ENCODE results near the gene COG5. TPM values are rescaled to one million over a fixed set of nuclear protein-coding genes. Genes with fewer than 3 reads are reported as not detected.

COG5 gene
- total and polyA plus RNA-seq, 10 of the 15 experiments (the other 5 are each of a cell fraction or from before 2014, with no cell fraction given), result 5.5 to 27.9 (median 15.6) TPM

DNA sequence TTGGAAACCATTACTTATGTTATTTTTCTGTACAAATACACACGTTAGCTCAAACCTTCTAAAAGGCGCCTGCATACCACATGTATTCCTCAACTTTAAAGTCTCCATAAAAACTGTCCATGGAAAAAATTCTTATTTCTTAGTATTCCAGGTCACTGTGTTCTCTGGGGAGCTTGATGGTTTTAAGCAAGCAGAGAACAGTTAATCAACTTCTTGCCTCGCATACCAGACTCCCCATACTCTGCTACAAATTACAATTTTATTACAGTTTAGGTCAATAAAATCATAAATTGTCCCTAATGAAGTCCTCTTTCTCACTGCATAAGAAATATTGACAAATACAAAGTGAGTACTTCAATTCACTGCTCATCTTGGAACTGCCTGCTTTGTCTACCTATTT lies 170.9 kb downstream of the COG5 start:
- no peaks in the 10 kb centered on the region for H3K79me2 ChIP-seq (ENCODE audit: control insufficient read depth, insufficient read depth, low read length)
- no peak overlapping the region for H3K9ac ChIP-seq (ENCODE audit: control insufficient read depth, insufficient read depth, low read length)
- in situ Hi-C loops (cut with MboI), result no loop called here
- H4K20me1 ChIP-seq (ENCODE audit: control insufficient read depth, insufficient read depth), result no peaks in the 10 kb centered on the region
- ChIA-PET CTCF (interaction anchor here (1.8 kb wide), 2 partner anchors 9 to 10 kb away, joined by 6 to 8 read pairs; no protein-coding TSS in a partner anchor), POLR2A (no interaction called here), RAD21 (ENCODE audit: unreplicated experiment) (interaction anchor here (1.2 kb wide), 1 partner anchor 9 kb away, joined by 6 read pairs; no protein-coding TSS in a partner anchor), SMC1A (ENCODE audit: uncharacterized antibody, unreplicated experiment) (interaction anchor here (0.6 to 2.1 kb wide), 3 partner anchors 9 to 41 kb away, joined by 3 to 7 read pairs (median 3); no protein-coding TSS in a partner anchor)
- BruUV-seq (replicated peaks), result no TSS peak
- no peak overlapping the region for H2AFZ ChIP-seq (ENCODE audit: control insufficient read depth, low read depth, low read length)
- H3K4me2 ChIP-seq (ENCODE audit: control insufficient read depth, insufficient read depth), result no peak overlapping the region
- intact Hi-C loops (cut with micrococcal nuclease; ENCODE audit: unreplicated experiment), result no loop called here
- no peak overlapping the region for H3K27ac ChIP-seq (ENCODE audit: control insufficient read depth, insufficient read depth)
- H3K27me3 ChIP-seq (replicated peaks in 1 of 2; ENCODE audit: control insufficient read depth in 2 of 2, insufficient read depth in 2 of 2, low read length in 1 of 2), result no peaks in the 10 kb centered on the region
- WGBS (ENCODE audit: insufficient coverage, insufficient replicate concordance, low lambda C conversion rate, missing lambda C conversion rate), result 99% methylated on average over 3 of the region's 3 CpGs
- DNase-seq (ENCODE audit: low read depth, low spot score) (no peak), FAIRE-seq (no peak), ATAC-seq (no peak)
- no peaks in the 10 kb centered on the region for H3K36me3 ChIP-seq (ENCODE audit: control insufficient read depth in 2 of 2, insufficient read depth in 2 of 2, low read length in 1 of 2)
- TF ChIP-seq FOXK2 (IDR thresholded peaks at IDR 0.05), result no peak
- no peak for TF ChIP-seq NKRF (conservative IDR thresholded peaks at IDR 0.05)
- TF ChIP-seq ZBTB40 (IDR thresholded peaks at IDR 0.05; ENCODE audit: borderline replicate concordance), result no peak
- H3K4me3 ChIP-seq, result no peak overlapping the region
- H3K4me1 ChIP-seq (ENCODE audit: control insufficient read depth, insufficient read depth, low read length), result no peaks in the 10 kb centered on the region
- no peaks in the 10 kb centered on the region for H3K9me3 ChIP-seq (replicated peaks; ENCODE audit: control insufficient read depth, insufficient read depth, low read length)
